Astrocyte (in vitro differentiated cells and primary cell): ENCODE data around the gene WDR27.
"Not testable (repeated sequence)": the region's sequence is repeated elsewhere in the genome, so short reads cannot be mapped to it uniquely, and the experiment has no call there.

ENCODE experiments used
- CTCF ChIP-seq: IDR thresholded peaks from 2 replicates; pipeline ENCODE4 v1.5.1; 2011; ENCODE audit warnings: low read depth, mild to moderate bottlenecking, inconsistent platforms, low read length, moderate library complexity; ENCODE audit not compliant: insufficient read depth
- EZH2 ChIP-seq: IDR thresholded peaks from 2 replicates; pipeline ENCODE4 v1.6.1; 2012; ENCODE audit warnings: mild to moderate bottlenecking, low read length, inconsistent platforms; ENCODE audit not compliant: insufficient read depth

DNA sequence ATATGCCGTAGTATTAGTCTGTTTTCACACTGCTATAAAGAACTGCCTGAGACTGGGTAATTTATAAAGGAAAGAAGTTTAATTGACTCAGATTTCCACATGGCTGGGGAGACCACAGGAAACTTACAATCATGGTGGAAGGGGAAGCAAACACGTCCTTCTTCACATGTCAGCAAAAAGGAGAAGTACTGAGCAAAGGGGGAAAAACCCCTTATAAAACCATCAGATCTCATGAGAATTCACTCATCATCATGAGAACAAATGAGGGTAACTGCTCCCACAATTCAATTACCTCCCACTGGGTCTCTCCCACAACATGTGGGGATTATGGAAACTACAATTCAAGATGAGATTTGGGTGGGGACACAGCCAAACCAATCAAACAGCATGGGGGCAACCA, 235.6 kb downstream of the WDR27 start:
- TF ChIP-seq CTCF, EZH2: not testable (repeated sequence)
